PC-3 (cell line): Measurements from ENCODE around the gene KCNG2. TPM values are rescaled to one million over a fixed set of nuclear protein-coding genes. Genes with fewer than 3 reads are reported as not detected.

ENCODE experiments used
- ATAC-seq: fragments of 200-7000 bp; cut with Tn5 transposase; 2 replicates; pipeline ENCODE4 v1.9.1; 2020; ENCODE audit warnings: mild to moderate bottlenecking, moderate library complexity
- BruUV-seq: library from RNA; stranded (reverse); fragments of 400-500 nt; replicated peaks from 2 replicates; lab custom pipeline; 2021; lab: Mats Ljungman, UMichigan
- CTCF ChIA-PET: fragments of 300-600 bp; sonication (Branson Sonifier 250); formaldehyde crosslinking; loops from one replicate; lab custom pipeline; 2022; ENCODE audit warnings: antibody characterized with exemption; lab: Charles Lee
- POLR2A ChIA-PET: fragments of 300-600 bp; sonication (Branson Sonifier 250); formaldehyde crosslinking; loops from one replicate; lab custom pipeline; 2022; ENCODE audit warnings: antibody characterized with exemption; ENCODE audit not compliant: unreplicated experiment; lab: Charles Lee
- DNase-seq: peaks from one replicate; pipeline ENCODE4 v3.0.0-alpha.2; 2015
- H2AFZ ChIP-seq: fragments of 300-600 bp; sonication (generic); 2 replicates; pipeline ENCODE4 v1.6.0; 2016; ENCODE audit warnings: antibody characterized with exemption, low read length
- H3F3A ChIP-seq: fragments of 300-600 bp; sonication (generic); one replicate; pipeline ENCODE4 v1.6.0; 2017; ENCODE audit warnings: antibody characterized with exemption, low read length, control low read depth, mild to moderate bottlenecking; ENCODE audit not compliant: unreplicated experiment
- H3K27ac ChIP-seq: fragments of 300-600 bp; sonication (generic); 2 replicates; pipeline ENCODE4 v1.5.1; 2016; ENCODE audit warnings: mild to moderate bottlenecking, low read length
- H3K27me3 ChIP-seq: fragments of 300-600 bp; sonication (generic); 2 replicates; pipeline ENCODE4 v1.6.1; 2016; ENCODE audit warnings: low read length, mixed read lengths
- H3K36me3 ChIP-seq: fragments of 300-600 bp; sonication (generic); 2 replicates; pipeline ENCODE4 v1.6.1; 2016; ENCODE audit warnings: low read depth, mixed run types, low read length, mixed read lengths
- H3K4me1 ChIP-seq: fragments of 300-600 bp; sonication (generic); 2 replicates; pipeline ENCODE4 v1.5.1; 2016; ENCODE audit warnings: low read length; ENCODE audit not compliant: insufficient read depth
- H3K4me2 ChIP-seq: fragments of 300-600 bp; sonication (generic); 2 replicates; pipeline ENCODE4 v1.6.0; 2016; ENCODE audit warnings: low read length
- H3K4me3 ChIP-seq: fragments of 300-600 bp; sonication (generic); 2 replicates; pipeline ENCODE4 v1.5.1; 2016; ENCODE audit warnings: mild to moderate bottlenecking, low read length, mixed read lengths
- H3K79me2 ChIP-seq: fragments of 300-600 bp; sonication (generic); 2 replicates; pipeline ENCODE4 v1.6.1; 2017; ENCODE audit warnings: low read length, mixed read lengths
- H3K9ac ChIP-seq: fragments of 300-600 bp; sonication (generic); 2 replicates; pipeline ENCODE4 v1.6.0; 2016; ENCODE audit warnings: mild to moderate bottlenecking, low read length
- H3K9me2 ChIP-seq: fragments of 300-600 bp; sonication (generic); replicated peaks from 2 replicates; pipeline ENCODE4 v1.6.1; 2016; ENCODE audit warnings: mixed run types, low read length, mixed read lengths
- H3K9me3 ChIP-seq: fragments of 300-600 bp; sonication (generic); 2 replicates; pipeline ENCODE4 v1.6.1; 2016; ENCODE audit warnings: low read length, mixed read lengths
- H4K20me1 ChIP-seq: fragments of 300-600 bp; sonication (generic); 2 replicates; pipeline ENCODE4 v1.6.1; 2016; ENCODE audit warnings: low read length, mixed read lengths
- CTCF ChIP-seq: fragments of 300-600 bp; sonication (generic); conservative IDR thresholded peaks from 2 replicates; pipeline ENCODE4 v1.5.1; 2017; ENCODE audit warnings: antibody characterized with exemption, low read depth, mild to moderate bottlenecking, low read length
- EZH2 ChIP-seq: fragments of 300-600 bp; sonication (generic); IDR thresholded peaks from one replicate; pipeline ENCODE4 v1.6.1; 2017; ENCODE audit warnings: antibody characterized with exemption, mild to moderate bottlenecking, low read length; ENCODE audit not compliant: unreplicated experiment
- EZH2phosphoT487 ChIP-seq: fragments of 300-600 bp; sonication (generic); IDR thresholded peaks from 2 replicates; pipeline ENCODE4 v1.6.1; 2018; ENCODE audit warnings: mild to moderate bottlenecking, antibody characterized with exemption, low read length, borderline replicate concordance
- intact Hi-C: fragments of 100-400 bp; cut with micrococcal nuclease; formaldehyde crosslinking; loops from 2 replicates; pipeline ENCODE4 v1.9.0; 2023
- total RNA-seq: library from RNA; depleted of rRNA; stranded (reverse); fragments of >200 nt; gene quantifications from 2 replicates; pipeline ENCODE4 v1.2.3, GENCODE V29; 2014

The KCNG2 gene
- total RNA-seq, 1 experiment from 2014 or later = not detected

GRCh38 chr18:79857082-79857671 is 59.4 kb downstream of the KCNG2 start:
- H3K27ac ChIP-seq = no peak overlapping the region
- no peaks in the 10 kb centered on the region for H3K79me2 ChIP-seq
- H3K9me2 ChIP-seq = no peaks in the 10 kb centered on the region
- no peaks in the 10 kb centered on the region for H4K20me1 ChIP-seq
- POLR2A ChIA-PET = no interaction called here
- no peaks in the 10 kb centered on the region for H3K36me3 ChIP-seq
- H3K27me3 ChIP-seq = peaks cover 18% of the 10 kb centered on the region
- H3K4me1 ChIP-seq = peaks cover 8% of the 10 kb centered on the region; the same call in 1 of the 2 replicates
- intact Hi-C loops = no loop called here
- no peak overlapping the region for H2AFZ ChIP-seq
- BruUV-seq = no TSS peak
- DNase-seq = no peak
- no peak for ATAC-seq
- CTCF ChIA-PET = no interaction called here
- peaks cover 7% of the 10 kb centered on the region; the same call in 1 of the 2 replicates for H3K9me3 ChIP-seq
- H3F3A ChIP-seq = no peaks in the 10 kb centered on the region
- H3K4me2 ChIP-seq = no peak overlapping the region
- no peak overlapping the region for H3K4me3 ChIP-seq
- H3K9ac ChIP-seq = no peak overlapping the region
- TF ChIP-seq EZH2phosphoT487 (no peak), CTCF (no peak), EZH2 (no peak)

- no peak for TF ChIP-seq EZH2
- TF ChIP-seq EZH2phosphoT487 = no peak
- TF ChIP-seq CTCF = no peak
- Histone ChIP-seq H3K79me2 (no peaks in the 10 kb centered on the region), H3K36me3 (no peaks in the 10 kb centered on the region), H3K4me1 (peaks cover 8% of the 10 kb centered on the region; the same call in 1 of the 2 replicates), H2AFZ (no peak overlapping the region), H3K4me2 (no peak overlapping the region), H4K20me1 (no peaks in the 10 kb centered on the region), H3K27ac (no peak overlapping the region), H3F3A (no peaks in the 10 kb centered on the region), H3K9me3 (peaks cover 9% of the 10 kb centered on the region; the same call in 1 of the 2 replicates), H3K27me3 (peaks cover 22% of the 10 kb centered on the region), H3K9ac (no peak overlapping the region), H3K9me2 (no peaks in the 10 kb centered on the region), H3K4me3 (no peak overlapping the region)
- BruUV-seq = no TSS peak
- DNase-seq (no peak), ATAC-seq (no peak)
- POLR2A ChIA-PET = no interaction called here
- CTCF ChIA-PET = no interaction called here
- intact Hi-C loops = no loop called here
Measured at GRCh38 chr18:79859314-79859713, 61.6 kb downstream of the KCNG2 start.

GRCh38 chr18:79861687-79862086 is 63.9 kb downstream of the KCNG2 start:
- Histone ChIP-seq H3K4me3 (no peak overlapping the region), H4K20me1 (no peaks in the 10 kb centered on the region), H3K9me3 (peaks cover 9% of the 10 kb centered on the region; the same call in 1 of the 2 replicates), H3K9me2 (no peaks in the 10 kb centered on the region), H3K4me2 (no peak overlapping the region), H3K4me1 (peaks cover under 1% of the 10 kb centered on the region; the same call in 1 of the 2 replicates), H3K27me3 (peaks cover 22% of the 10 kb centered on the region), H3K27ac (no peak overlapping the region), H3K9ac (no peak overlapping the region), H2AFZ (no peak overlapping the region), H3F3A (no peaks in the 10 kb centered on the region), H3K36me3 (no peaks in the 10 kb centered on the region), H3K79me2 (no peaks in the 10 kb centered on the region)
- intact Hi-C loops = no loop called here
- TF ChIP-seq EZH2 = no peak
- ChIA-PET CTCF (no interaction called here), POLR2A (no interaction called here)
- no peak for DNase-seq
- no peak for ATAC-seq
- BruUV-seq = no TSS peak
